OCI-LY7 (cell line): ENCODE measurements around the gene EEPD1.

Source experiments
- CTCF ChIP-seq: fragments of 200-600 bp; sonication (generic); conservative IDR thresholded peaks from 2 replicates; pipeline ENCODE4 v1.5.1; 2014; ENCODE audit warnings: mild to moderate bottlenecking, antibody characterized with exemption, low read length, moderate library complexity, mixed read lengths
- EZH2phosphoT487 ChIP-seq: fragments of 200-600 bp; sonication (generic); IDR thresholded peaks from 2 replicates; pipeline ENCODE4 v1.6.1; 2018; ENCODE audit warnings: low read depth, borderline replicate concordance, mild to moderate bottlenecking, mixed run types, antibody characterized with exemption, low read length, moderate library complexity, mixed read lengths

GRCh38 chr7:36192877-36193276 lies 39.8 kb downstream of the EEPD1 start:
- TF ChIP-seq CTCF, result no peak
- TF ChIP-seq EZH2phosphoT487, result no peak
